Activated CD4-positive, alpha-beta T cell treated with anti-CD3 and anti-CD28 coated beads, Interleukin-10, Interleukin-2, amounts not matched to agents 100 ng/mL and 50 ng/mL, durations not matched to agents 16 hours and 8 hours (primary cell): ENCODE data around the gene MRPS26.
A peak's percentile ranks its signal among the peaks of the same experiment; 100 is the strongest.
"Not testable (repeated sequence)": the region's sequence is repeated elsewhere in the genome, so short reads cannot be mapped to it uniquely, and the experiment has no call there.

Source experiments
- DNase-seq: peaks from one replicate; pipeline ENCODE4 v3.0.0-alpha.2; 2020

MRPS26 gene

GRCh38 chr20:3043322-3043721 is 2.5 kb upstream of the MRPS26 start, which contains the start of gene GNRH2:
Gene GNRH2 (plus strand): TSS chr20:3043622. CDS start chr20:3044415, 793 bp downstream.
- DNase-seq = no peak

GRCh38 chr20:3044336-3044965 is 1.4 kb upstream of the MRPS26 start:
- no peak for DNase-seq

- no peak for DNase-seq
These were observed 623 bp upstream of the MRPS26 start for GRCh38 chr20:3045042-3045815.

- peak; percentile 20 for DNase-seq
These were observed 1.0 kb downstream of the MRPS26 start for GRCh38 chr20:3046677-3047462.

GRCh38 chr20:3047486-3048419 is 1.9 kb downstream of the MRPS26 start:
- DNase-seq = no peak

GRCh38 chr20:3051385-3052019 is 5.7 kb downstream of the MRPS26 start:
- DNase-seq = no peak

- DNase-seq = no peak
These were observed 13.6 kb downstream of the MRPS26 start for GRCh38 chr20:3059489-3059888.

- DNase-seq = not testable (repeated sequence)
These were observed 18.3 kb downstream of the MRPS26 start for GRCh38 chr20:3064119-3064518.

GRCh38 chr20:3067139-3068014 is 21.5 kb downstream of the MRPS26 start:
- no peak for DNase-seq

GRCh38 chr20:3068075-3068474 is 22.2 kb downstream of the MRPS26 start:
- DNase-seq = no peak

GRCh38 chr20:3068986-3069900 is 23.4 kb downstream of the MRPS26 start:
- peak; percentile 32 for DNase-seq

GRCh38 chr20:3070725-3071124 is 24.9 kb downstream of the MRPS26 start:
- no peak for DNase-seq

GRCh38 chr20:3071266-3071609 is 25.4 kb downstream of the MRPS26 start:
- DNase-seq = no peak

- peak; percentile 60 for DNase-seq
These were observed 26.0 kb downstream of the MRPS26 start, which contains the start of gene OXT for GRCh38 chr20:3071610-3072529. Gene OXT (plus strand): TSS chr20:3071620. CDS start chr20:3071656, 36 bp downstream.

- no peak for DNase-seq
These were observed 26.8 kb downstream of the MRPS26 start for GRCh38 chr20:3072530-3073250.

GRCh38 chr20:3073251-3073643 is 27.4 kb downstream of the MRPS26 start:
- DNase-seq = not testable (repeated sequence)

GRCh38 chr20:3074812-3075211 is 29.0 kb downstream of the MRPS26 start:
- DNase-seq = no peak

- DNase-seq = not testable (repeated sequence)
These were observed 29.5 kb downstream of the MRPS26 start for GRCh38 chr20:3075315-3075714.
